GM23338 (cell line): ENCODE measurements around the gene C2orf15. TPM values are rescaled to one million over a fixed set of nuclear protein-coding genes. Genes with fewer than 3 reads are reported as not detected.
A peak's percentile ranks its signal among the peaks of the same experiment; 100 is the strongest.

Experiments
- ATAC-seq: fragments of 200-7000 bp; cut with Tn5 transposase; 3 replicates; pipeline ENCODE4 v1.9.1; 2020
- DNase-seq: peaks from one replicate; pipeline ENCODE4 v3.0.0-alpha.2; 2015; ENCODE audit warnings: low spot score
- H2AFZ ChIP-seq: fragments of 200-600 bp; sonication (generic); 2 replicates; pipeline ENCODE4 v1.8.0; 2016; ENCODE audit warnings: antibody characterized with exemption, mild to moderate bottlenecking, moderate library complexity
- H3F3A ChIP-seq: fragments of 200-600 bp; sonication (generic); replicated peaks from 2 replicates; pipeline ENCODE4 v1.8.0; 2017; ENCODE audit warnings: antibody characterized with exemption, mixed run types, low read depth
- H3K27ac ChIP-seq: fragments of 200-600 bp; sonication (generic); 2 replicates; pipeline ENCODE4 v1.6.1; 2016; ENCODE audit warnings: low read depth
- H3K27me3 ChIP-seq: fragments of 200-600 bp; sonication (generic); 2 replicates; pipeline ENCODE4 v1.8.0; 2016; ENCODE audit warnings: mild to moderate bottlenecking, mixed run types, moderate library complexity; ENCODE audit not compliant: insufficient read depth
- H3K36me3 ChIP-seq: fragments of 200-600 bp; sonication (generic); 2 replicates; pipeline ENCODE4 v1.8.0; 2016; ENCODE audit warnings: mild to moderate bottlenecking; ENCODE audit not compliant: insufficient read depth
- H3K4me1 ChIP-seq: fragments of 200-600 bp; sonication (generic); 2 replicates; pipeline ENCODE4 v1.8.0; 2016; ENCODE audit warnings: mild to moderate bottlenecking, moderate library complexity; ENCODE audit not compliant: insufficient read depth
- H3K4me2 ChIP-seq: fragments of 200-600 bp; sonication (generic); 2 replicates; pipeline ENCODE4 v1.7.1; 2017; ENCODE audit warnings: mixed run types
- H3K4me3 ChIP-seq: fragments of 200-600 bp; sonication (generic); 2 replicates; pipeline ENCODE4 v1.6.1; 2016; ENCODE audit warnings: mixed run types
- H3K79me2 ChIP-seq: fragments of 200-600 bp; sonication (generic); replicated peaks from 2 replicates; pipeline ENCODE4 v1.8.0; 2017; ENCODE audit warnings: mild to moderate bottlenecking; ENCODE audit not compliant: insufficient read depth
- H3K9me2 ChIP-seq: fragments of 200-600 bp; sonication (generic); 2 replicates; pipeline ENCODE4 v1.8.0; 2017; ENCODE audit not compliant: insufficient read depth
- H4K20me1 ChIP-seq: fragments of 200-600 bp; sonication (generic); replicated peaks from 2 replicates; pipeline ENCODE4 v1.8.0; 2017; ENCODE audit warnings: mild to moderate bottlenecking; ENCODE audit not compliant: insufficient read depth
- H3K27ac Mint-ChIP-seq: 2 replicates; pipeline ENCODE4 v1.8.0; 2020; ENCODE audit warnings: inconsistent platforms, mild to moderate bottlenecking, moderate library complexity, mixed read lengths
- H3K27me3 Mint-ChIP-seq: 3 replicates; pipeline ENCODE4 v1.8.0; 2022; ENCODE audit warnings: low read depth, mild to moderate bottlenecking, moderate library complexity, mixed read lengths, inconsistent platforms; ENCODE audit not compliant: insufficient read depth, poor library complexity
- H3K36me3 Mint-ChIP-seq: 3 replicates; pipeline ENCODE4 v1.8.0; 2021; ENCODE audit warnings: low read depth, mild to moderate bottlenecking, inconsistent platforms, moderate library complexity, mixed read lengths
- H3K4me1 Mint-ChIP-seq: 3 replicates; pipeline ENCODE4 v1.8.0; 2020; ENCODE audit warnings: mild to moderate bottlenecking, inconsistent platforms, mixed read lengths
- H3K4me3 Mint-ChIP-seq: 3 replicates; pipeline ENCODE4 v1.8.0; 2021; ENCODE audit warnings: moderate library complexity, mild to moderate bottlenecking, inconsistent platforms, mixed read lengths
- H3K9me3 Mint-ChIP-seq: 3 replicates; pipeline ENCODE4 v1.8.0; 2020; ENCODE audit warnings: moderate library complexity, mild to moderate bottlenecking, inconsistent platforms, mixed read lengths
- CREB1 ChIP-seq: fragments of 250-450 bp; sonication (Bioruptor Pico); IDR thresholded peaks from 2 replicates; pipeline ENCODE4 v1.5.0; 2020; ENCODE audit warnings: low read depth, mild to moderate bottlenecking, moderate library complexity
- CTCF ChIP-seq, 2 experiments: fragments of 200-600 bp in 1 of 2; sonication (generic) in 1 of 2; conservative IDR thresholded peaks; 2 replicates each; pipeline versions ENCODE4 v1.5.1 to v1.6.1; 2016 to 2017; ENCODE audit warnings: antibody characterized with exemption in 2 of 2, low read depth in 2 of 2, mild to moderate bottlenecking in 2 of 2, moderate library complexity in 1 of 2
- ETS1 ChIP-seq: IDR thresholded peaks from 2 replicates; pipeline ENCODE4 v1.6.1; 2016; ENCODE audit warnings: antibody characterized with exemption
- EZH2 ChIP-seq: fragments of 200-600 bp; sonication (generic); IDR thresholded peaks from one replicate; pipeline ENCODE4 v1.8.0; 2017; ENCODE audit warnings: antibody characterized with exemption, mild to moderate bottlenecking, low read depth; ENCODE audit not compliant: unreplicated experiment
- EZH2phosphoT487 ChIP-seq: fragments of 200-600 bp; sonication (generic); IDR thresholded peaks from one replicate; pipeline ENCODE4 v1.8.1; 2018; ENCODE audit warnings: antibody characterized with exemption; ENCODE audit not compliant: unreplicated experiment
- NANOG ChIP-seq: IDR thresholded peaks from 2 replicates; pipeline ENCODE4 v1.6.1; 2016; ENCODE audit warnings: antibody characterized with exemption, borderline replicate concordance
- POLR2AphosphoS5 ChIP-seq: IDR thresholded peaks from 2 replicates; pipeline ENCODE4 v1.6.1; 2016; ENCODE audit warnings: antibody characterized with exemption, low read depth
- STAT1 ChIP-seq: IDR thresholded peaks from one replicate; pipeline ENCODE4 v1.6.1; 2016; ENCODE audit warnings: antibody characterized with exemption; ENCODE audit not compliant: unreplicated experiment
- ZNF114 ChIP-seq: fragments of 250-450 bp; sonication (Bioruptor Pico); IDR thresholded peaks from 2 replicates; pipeline ENCODE4 v1.5.0; 2020; ENCODE audit warnings: mild to moderate bottlenecking, moderate library complexity
- polyA plus RNA-seq: library from polyadenylated mRNA; unstranded; fragments of >200 nt; fragmentation: Nextera tagmentation; extraction: Ambion mirVana; gene quantifications from 2 replicates; pipeline ENCODE4 v1.2.1, GENCODE V29; 2016
- total RNA-seq: library from RNA; depleted of rRNA; stranded (reverse); fragments of >200 nt; shearing (Covaris generic); gene quantifications from 2 replicates; pipeline ENCODE4 v1.2.3, GENCODE V29; 2014

The C2orf15 gene
- total and polyA plus RNA-seq, 2 experiments from 2014 or later: 7.9 to 8.4 TPM

GRCh38 chr2:99156891-99157290, 15.4 kb downstream of the C2orf15 start:
- Mint-ChIP-seq H3K27me3 (peaks cover 4% of the 10 kb centered on the region), H3K4me3 (no peak overlapping the region), H3K27ac (no peak overlapping the region), H3K9me3 (no peaks in the 10 kb centered on the region), H3K4me1 (peaks cover 16% of the 10 kb centered on the region), H3K36me3 (peaks cover 18% of the 10 kb centered on the region)
- no peaks in the 10 kb centered on the region for H3K9me2 ChIP-seq
- 0 out of 2 replicates have a peak, but pooled peaks cover 4% of the 10 kb centered on the region for H4K20me1 ChIP-seq
- TF ChIP-seq CREB1 (CRISPR knock-in tag) (no peak), NANOG (no peak), ETS1 (no peak), STAT1 (no peak), POLR2AphosphoS5 (no peak), EZH2 (no peak), ZNF114 (CRISPR knock-in tag) (no peak), CTCF (conservative IDR thresholded peaks at IDR 0.05; ENCODE audit: low read depth in 2 of 2) (no peak), EZH2phosphoT487 (no peak)
- no peak overlapping the region for H3K4me2 ChIP-seq
- H3K4me1 ChIP-seq: peaks cover 14% of the 10 kb centered on the region
- H2AFZ ChIP-seq: no peak overlapping the region
- H3K4me3 ChIP-seq: no peak overlapping the region
- H3K79me2 ChIP-seq: peaks cover 16% of the 10 kb centered on the region
- no peaks in the 10 kb centered on the region for H3K27me3 ChIP-seq
- H3K27ac ChIP-seq: no peak overlapping the region
- no peak for ATAC-seq
- no peaks in the 10 kb centered on the region for H3F3A ChIP-seq
- no peak for DNase-seq
- peaks cover 8% of the 10 kb centered on the region; the same call in 1 of the 2 replicates for H3K36me3 ChIP-seq

GRCh38 chr2:99158599-99158998, 17.1 kb downstream of the C2orf15 start:
- Mint-ChIP-seq H3K27ac (no peak overlapping the region), H3K27me3 (peaks cover 4% of the 10 kb centered on the region), H3K4me3 (no peak overlapping the region), H3K36me3 (peaks cover 18% of the 10 kb centered on the region), H3K4me1 (peaks cover 16% of the 10 kb centered on the region), H3K9me3 (no peaks in the 10 kb centered on the region)
- peak; percentile 56 for DNase-seq
- H3K27me3 ChIP-seq: no peaks in the 10 kb centered on the region
- peaks cover 8% of the 10 kb centered on the region for H3K36me3 ChIP-seq
- H3K4me2 ChIP-seq: no peak overlapping the region
- no peak overlapping the region for H3K4me3 ChIP-seq
- H3K9me2 ChIP-seq: no peaks in the 10 kb centered on the region
- peaks cover 14% of the 10 kb centered on the region for H3K4me1 ChIP-seq
- no peaks in the 10 kb centered on the region for H3F3A ChIP-seq
- H4K20me1 ChIP-seq: 0 out of 2 replicates have a peak, but pooled peaks cover 4% of the 10 kb centered on the region
- no peak for ATAC-seq
- H3K27ac ChIP-seq: no peak overlapping the region
- H3K79me2 ChIP-seq: peaks cover 16% of the 10 kb centered on the region
- H2AFZ ChIP-seq: no peak overlapping the region
- TF ChIP-seq STAT1: no peak
- peak; percentile 42 to 51 for TF ChIP-seq CTCF (conservative IDR thresholded peaks at IDR 0.05; ENCODE audit: low read depth in 2 of 2)
- TF ChIP-seq EZH2phosphoT487: no peak
